Ishikawa (cell line): ENCODE results near the gene MAML2.

ENCODE experiments used
- CEBPB ChIP-seq: IDR thresholded peaks from 2 replicates; pipeline ENCODE4 v1.6.1; 2012
- CREB1 ChIP-seq: IDR thresholded peaks from 2 replicates; pipeline ENCODE4 v1.6.1; 2012; ENCODE audit warnings: low read depth
- EGR1 ChIP-seq: IDR thresholded peaks from 2 replicates; pipeline ENCODE4 v1.6.1; 2012
- RAD21 ChIP-seq: IDR thresholded peaks from 2 replicates; pipeline ENCODE4 v1.6.1; 2012; ENCODE audit warnings: low read depth
- TAF1 ChIP-seq: IDR thresholded peaks from 2 replicates; pipeline ENCODE4 v1.6.1; 2012; ENCODE audit warnings: low read depth, mild to moderate bottlenecking
- YY1 ChIP-seq: IDR thresholded peaks from 2 replicates; pipeline ENCODE4 v1.6.1; 2012; ENCODE audit warnings: low read depth
- ZBTB7A ChIP-seq: IDR thresholded peaks from 2 replicates; pipeline ENCODE4 v1.6.1; 2012; ENCODE audit warnings: low read depth
- TF ChIP-seq, protein P1 (sequence below): IDR thresholded peaks from 2 replicates; pipeline ENCODE4 v1.6.1; 2012
- TF ChIP-seq, protein P2 (sequence below): IDR thresholded peaks from 2 replicates; pipeline ENCODE4 v1.6.1; 2012

DNA sequence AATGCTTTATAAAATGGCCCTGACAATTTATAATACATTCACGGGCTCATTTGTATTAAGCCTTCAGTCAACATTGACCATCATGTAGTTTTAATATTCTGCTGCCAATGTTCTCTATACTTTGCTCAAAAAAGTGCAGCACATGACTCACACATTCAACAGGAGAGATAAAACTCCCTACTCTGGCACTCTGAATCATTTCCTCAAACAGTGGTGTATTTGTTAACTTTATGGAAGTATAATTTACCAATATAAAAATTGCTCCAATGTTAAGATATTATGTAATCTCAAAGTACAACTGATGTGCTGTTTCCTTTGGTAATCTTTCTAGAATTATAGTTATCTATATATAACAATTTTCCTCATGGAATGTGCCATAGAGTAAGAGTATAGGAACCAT, 39.9 kb downstream of the MAML2 start:
- TF ChIP-seq RAD21 = no peak
- no peak for TF ChIP-seq CREB1
- TF ChIP-seq, protein P1, sequence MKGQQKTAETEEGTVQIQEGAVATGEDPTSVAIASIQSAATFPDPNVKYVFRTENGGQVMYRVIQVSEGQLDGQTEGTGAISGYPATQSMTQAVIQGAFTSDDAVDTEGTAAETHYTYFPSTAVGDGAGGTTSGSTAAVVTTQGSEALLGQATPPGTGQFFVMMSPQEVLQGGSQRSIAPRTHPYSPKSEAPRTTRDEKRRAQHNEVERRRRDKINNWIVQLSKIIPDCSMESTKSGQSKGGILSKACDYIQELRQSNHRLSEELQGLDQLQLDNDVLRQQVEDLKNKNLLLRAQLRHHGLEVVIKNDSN = no peak
- no peak for TF ChIP-seq YY1
- no peak for TF ChIP-seq EGR1
- TF ChIP-seq, protein P2, sequence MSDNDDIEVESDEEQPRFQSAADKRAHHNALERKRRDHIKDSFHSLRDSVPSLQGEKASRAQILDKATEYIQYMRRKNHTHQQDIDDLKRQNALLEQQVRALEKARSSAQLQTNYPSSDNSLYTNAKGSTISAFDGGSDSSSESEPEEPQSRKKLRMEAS = no peak
- TF ChIP-seq TAF1 = no peak
- no peak for TF ChIP-seq CEBPB
- TF ChIP-seq ZBTB7A = no peak
